Esophagus muscularis mucosa (tissue), 4 donors: ENCODE results near the gene MPEG1. TPM values are rescaled to one million over a fixed set of nuclear protein-coding genes. Genes with fewer than 3 reads are reported as not detected.
A peak's percentile ranks its signal among the peaks of the same experiment; 100 is the strongest.

Experiments
- DNase-seq: peaks from one replicate; pipeline ENCODE4 v3.0.0-alpha.2; 2017; ENCODE audit errors: extremely low spot score
- H3K27ac ChIP-seq, 4 donors: fragments of 200-600 bp; sonication (generic); replicated peaks in 1 of 4; 1 replicate in 3 of 4; 2 replicates in 1 of 4; pipeline ENCODE4 v1.5.1; 2016 to 2019; ENCODE audit warnings: mild to moderate bottlenecking in 1 of 4
- H3K27me3 ChIP-seq, 4 donors: fragments of 200-600 bp; sonication (generic); one replicate each; pipeline versions ENCODE4 v1.5.1 to v1.6.0; 2016 to 2019
- H3K36me3 ChIP-seq, 4 donors: fragments of 200-600 bp; sonication (generic); one replicate each; pipeline ENCODE4 v1.5.1; 2016 to 2019
- H3K4me1 ChIP-seq, 4 donors: fragments of 200-600 bp; sonication (generic); one replicate each; pipeline ENCODE4 v1.5.1; 2016 to 2019
- H3K4me3 ChIP-seq, 4 donors: fragments of 200-600 bp; sonication (generic); 1 replicate in 2 of 4; 2 replicates in 2 of 4; pipeline ENCODE4 v1.5.1; 2016 to 2019; ENCODE audit warnings: mild to moderate bottlenecking in 4 of 4, moderate library complexity in 1 of 4
- H3K9me3 ChIP-seq, 4 donors: fragments of 200-600 bp; sonication (generic); 1 replicate in 3 of 4; 2 replicates in 1 of 4; pipeline ENCODE4 v1.5.1; 2016 to 2019
- EP300 ChIP-seq: sonication (generic); formaldehyde crosslinking; IDR thresholded peaks from one replicate; pipeline ENCODE4 v1.6.1; 2017; ENCODE audit warnings: antibody characterized with exemption
- POLR2A ChIP-seq: fragments of 450-650 bp; IDR thresholded peaks from one replicate; pipeline ENCODE4 v1.6.1; 2017; ENCODE audit warnings: antibody characterized with exemption, moderate library complexity, mild to moderate bottlenecking, low read depth
- POLR2AphosphoS5 ChIP-seq, 2 donors: sonication (generic); formaldehyde crosslinking; IDR thresholded peaks; one replicate each; pipeline ENCODE4 v1.6.1; 2017; ENCODE audit warnings: antibody characterized with exemption in 2 of 2
- WGBS: methylation state at CpG from one replicate; pipeline ENCODE4 v1.1.5; 2018; 5-methylcytosine and 5-hydroxymethylcytosine counted together
- intact Hi-C: fragments of 100-400 bp; cut with DNase I; formaldehyde crosslinking; loops from one replicate; pipeline ENCODE4 v1.15.1; 2023
- total RNA-seq, 4 donors: library from RNA; depleted of rRNA; stranded (reverse); fragments of >200 nt; gene quantifications; one replicate each; pipeline versions ENCODE4 v1.1.0 to v1.2.1, GENCODE V29; 2016
- TF ChIP-seq, protein P1 (sequence below), 3 experiments: fragments of 200-600 bp in 2 of 3; fragments of 450-650 bp in 1 of 3; sonication (generic) in 2 of 3; IDR thresholded peaks; one replicate each; pipeline ENCODE4 v1.5.1; 2017 to 2019; ENCODE audit warnings: antibody characterized with exemption in 3 of 3, mild to moderate bottlenecking in 2 of 3, moderate library complexity in 1 of 3

The MPEG1 gene
- total RNA-seq, 4 donors from 2014 or later = 10.1 to 36.1 (median 14.8) TPM

DNA sequence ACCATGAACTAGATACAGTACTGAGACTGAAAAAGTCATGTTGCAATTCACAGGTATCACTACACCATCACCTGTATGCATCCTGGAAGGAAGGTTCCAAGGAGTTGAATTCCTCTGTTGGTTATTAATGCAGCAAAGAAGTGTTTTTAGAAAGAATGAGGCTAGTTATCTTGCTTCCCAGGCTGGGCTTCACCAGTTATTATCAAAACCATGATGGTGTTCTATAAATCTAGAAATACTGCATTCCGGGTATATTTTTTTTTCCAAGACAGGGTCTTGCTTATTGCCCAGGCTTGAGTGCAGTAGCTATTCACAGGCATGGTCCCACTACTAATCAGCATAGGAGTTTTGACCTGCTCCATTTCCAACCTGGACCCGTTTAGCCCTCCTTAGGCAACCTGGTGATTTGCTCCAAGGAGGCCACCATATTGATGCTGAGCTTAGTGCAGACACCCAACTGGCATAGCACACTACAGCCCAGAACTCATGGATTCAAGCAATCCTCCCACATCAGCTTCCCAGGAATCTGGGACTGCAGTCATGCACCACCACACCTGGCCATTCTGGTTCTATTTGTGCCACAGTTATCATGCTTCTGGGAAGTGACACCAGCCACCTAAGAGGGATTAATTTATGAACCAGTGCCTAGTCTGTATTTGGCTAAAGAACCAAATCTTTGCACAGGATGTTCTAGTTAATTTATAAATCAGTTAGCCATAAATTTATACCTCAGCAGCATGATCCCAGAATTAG, 1.6 kb upstream of the MPEG1 start:
- Histone ChIP-seq H3K4me1 (peaks cover 5 to 14% (median 7%) of the 10 kb centered on the region in 4 donors), H3K27ac (no peak overlapping the region), H3K4me3 (no peak overlapping the region), H3K36me3 (no peaks in the 10 kb centered on the region), H3K27me3 (no peaks in the 10 kb centered on the region), H3K9me3 (no peaks in the 10 kb centered on the region)
- WGBS = 96% methylated on average over 2 of the region's 2 CpGs
- DNase-seq = no peak
- intact Hi-C loops = no loop called here
- TF ChIP-seq POLR2A (no peak), POLR2AphosphoS5 (IDR thresholded peaks at IDR 0.05) (no peak), EP300 (no peak)
- TF ChIP-seq, protein P1, sequence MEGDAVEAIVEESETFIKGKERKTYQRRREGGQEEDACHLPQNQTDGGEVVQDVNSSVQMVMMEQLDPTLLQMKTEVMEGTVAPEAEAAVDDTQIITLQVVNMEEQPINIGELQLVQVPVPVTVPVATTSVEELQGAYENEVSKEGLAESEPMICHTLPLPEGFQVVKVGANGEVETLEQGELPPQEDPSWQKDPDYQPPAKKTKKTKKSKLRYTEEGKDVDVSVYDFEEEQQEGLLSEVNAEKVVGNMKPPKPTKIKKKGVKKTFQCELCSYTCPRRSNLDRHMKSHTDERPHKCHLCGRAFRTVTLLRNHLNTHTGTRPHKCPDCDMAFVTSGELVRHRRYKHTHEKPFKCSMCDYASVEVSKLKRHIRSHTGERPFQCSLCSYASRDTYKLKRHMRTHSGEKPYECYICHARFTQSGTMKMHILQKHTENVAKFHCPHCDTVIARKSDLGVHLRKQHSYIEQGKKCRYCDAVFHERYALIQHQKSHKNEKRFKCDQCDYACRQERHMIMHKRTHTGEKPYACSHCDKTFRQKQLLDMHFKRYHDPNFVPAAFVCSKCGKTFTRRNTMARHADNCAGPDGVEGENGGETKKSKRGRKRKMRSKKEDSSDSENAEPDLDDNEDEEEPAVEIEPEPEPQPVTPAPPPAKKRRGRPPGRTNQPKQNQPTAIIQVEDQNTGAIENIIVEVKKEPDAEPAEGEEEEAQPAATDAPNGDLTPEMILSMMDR (IDR thresholded peaks at IDR 0.05) = no peak

GRCh38 chr11:59212222-59212621, 505 bp downstream of the MPEG1 start:
- no peak for DNase-seq
- TF ChIP-seq POLR2AphosphoS5 (IDR thresholded peaks at IDR 0.05) = no peak
- TF ChIP-seq POLR2A = no peak
- TF ChIP-seq, protein P1 (IDR thresholded peaks at IDR 0.05) = no peak
- TF ChIP-seq EP300 = no peak
- H3K36me3 ChIP-seq = no peaks in the 10 kb centered on the region
- intact Hi-C loops = no loop called here
- peaks cover 7 to 17% (median 12%) of the 10 kb centered on the region in 4 donors for H3K4me1 ChIP-seq
- WGBS = 88% methylated on average over 7 of the region's 7 CpGs
- H3K27ac ChIP-seq = no peak overlapping the region
- H3K4me3 ChIP-seq = peak overlapping the region; percentile 10 to 36 (median 28)
- no peaks in the 10 kb centered on the region for H3K9me3 ChIP-seq
- no peaks in the 10 kb centered on the region for H3K27me3 ChIP-seq

- H3K27me3 ChIP-seq = no peaks in the 10 kb centered on the region
- DNase-seq = no peak
- peaks cover 0 to 17% (median 6%) of the 10 kb centered on the region in 4 donors for H3K36me3 ChIP-seq
- WGBS = 53% methylated on average over 2 of the region's 2 CpGs
- TF ChIP-seq, protein P1 (IDR thresholded peaks at IDR 0.05) = no peak
- TF ChIP-seq POLR2A = no peak
- no peak for TF ChIP-seq EP300
- H3K4me3 ChIP-seq = peak overlapping the region in 3 of 4 donors; percentile 6 to 36 (median 18)
- peaks cover 0 to 18% (median 7%) of the 10 kb centered on the region in 4 donors for H3K4me1 ChIP-seq
- no peak overlapping the region for H3K27ac ChIP-seq
- intact Hi-C loops = loop anchor here (5.0 to 10.0 kb wide), 2 partner anchors 73 to 226 kb away; partner anchors contain the start of gene OR5A1
- no peaks in the 10 kb centered on the region for H3K9me3 ChIP-seq
These were observed 3.8 kb downstream of the MPEG1 start for GRCh38 chr11:59208956-59209355.

DNA sequence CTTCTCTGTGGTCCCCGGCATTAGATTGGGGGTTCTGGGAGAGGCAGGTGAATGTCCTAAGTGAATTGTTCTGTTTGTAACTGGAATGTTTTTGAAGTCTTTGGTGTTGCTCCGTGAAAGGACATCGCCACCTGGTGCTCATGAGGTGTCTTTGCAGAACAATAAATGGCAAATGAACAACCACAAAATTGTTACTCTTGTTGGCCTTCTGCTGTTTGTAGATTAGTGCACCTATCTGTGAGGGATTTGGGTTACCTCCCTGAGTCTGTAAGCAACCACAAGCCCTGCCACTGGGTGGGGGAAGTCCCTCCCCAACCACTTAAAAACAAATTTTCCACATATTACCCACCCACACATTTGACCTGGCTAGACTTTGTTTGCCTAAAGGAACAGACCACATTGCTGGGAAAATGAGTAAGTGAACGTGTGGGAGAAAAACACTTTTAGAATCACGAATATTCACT, 4.7 kb downstream of the MPEG1 start:
- H3K4me1 ChIP-seq = peaks cover 0 to 18% (median 7%) of the 10 kb centered on the region in 4 donors
- TF ChIP-seq, protein P1 (IDR thresholded peaks at IDR 0.05) = peak; percentile 66 to 74 (median 72)
- no peak for TF ChIP-seq EP300
- WGBS = 11% methylated on average over 5 of the region's 5 CpGs
- H3K36me3 ChIP-seq = peaks cover 0 to 17% (median 6%) of the 10 kb centered on the region in 4 donors
- H3K27ac ChIP-seq = peak overlapping the region in 1 of 4 donors; percentile 40
- intact Hi-C loops = loop anchor here (1.0 to 10.0 kb wide), 3 partner anchors 37 to 227 kb away; partner anchors contain the start of gene OR5A1
- no peaks in the 10 kb centered on the region for H3K27me3 ChIP-seq
- H3K4me3 ChIP-seq = peak overlapping the region in 2 of 4 donors; percentile 6 to 36
- H3K9me3 ChIP-seq = no peaks in the 10 kb centered on the region
- no peak for DNase-seq
